Adrenal gland (tissue), 5 donors: ENCODE measurements around the gene ACOT11.

Experiments used
- CTCF ChIP-seq, 6 experiments: fragments of 450-650 bp in 4 of 6; fragments of 200-600 bp in 2 of 6; sonication (generic) in 1 of 6; IDR thresholded peaks; 1 replicate in 5 of 6; 2 replicates in 1 of 6; pipeline versions ENCODE4 v1.5.1 to v1.8.0; 2016 to 2021; ENCODE audit warnings: antibody characterized with exemption in 6 of 6, mild to moderate bottlenecking in 2 of 6, moderate library complexity in 1 of 6
- POLR2A ChIP-seq, 2 donors: fragments of 450-650 bp; IDR thresholded peaks; one replicate each; pipeline ENCODE4 v1.6.1; 2017; ENCODE audit warnings: antibody characterized with exemption in 2 of 2, mild to moderate bottlenecking in 2 of 2, moderate library complexity in 1 of 2
- donor health status: DM: no; HTN: no; CAD: no.

DNA sequence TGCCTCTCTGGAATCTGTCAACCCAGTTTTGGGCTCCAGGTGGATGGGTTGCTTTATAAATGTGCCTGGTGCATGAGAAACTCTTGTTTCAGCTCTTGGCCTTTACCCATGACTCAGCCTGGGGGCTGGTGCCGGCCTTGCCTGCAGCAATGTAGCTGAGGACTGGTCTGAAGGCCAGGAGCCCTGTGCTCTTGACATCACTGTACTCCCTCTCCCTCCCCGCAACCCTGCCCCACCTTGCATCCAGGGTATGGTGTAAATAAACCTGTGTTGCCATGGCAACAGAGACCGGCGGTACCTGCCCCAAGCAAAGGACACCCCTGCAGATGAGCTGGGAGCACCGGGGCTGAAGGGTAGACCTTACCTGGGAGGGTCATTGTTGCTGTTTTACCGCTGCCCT is 62.0 kb downstream of the ACOT11 start:
- no peak for TF ChIP-seq POLR2A (IDR thresholded peaks at IDR 0.05)
- no peak for TF ChIP-seq CTCF (IDR thresholded peaks at IDR 0.05)
